Right cardiac atrium (tissue), 5 donors: ENCODE data around the gene GPR31. TPM values are rescaled to one million over a fixed set of nuclear protein-coding genes. Genes with fewer than 3 reads are reported as not detected.

Experiments used
- ATAC-seq, 2 donors: fragments of 200-7000 bp; cut with Tn5 transposase; one replicate each; pipeline versions ENCODE4 v1.8.0 to v1.9.1; 2020; ENCODE audit warnings: moderate library complexity in 2 of 2, mild to moderate bottlenecking in 1 of 2
- DNase-seq, 3 donors: peaks; one replicate each; pipeline ENCODE4 v3.0.0-alpha.2; 2020
- H3K27ac ChIP-seq: one replicate; pipeline ENCODE4 v1.5.1; 2013; ENCODE audit warnings: mild to moderate bottlenecking, low read length, control low read depth, moderate library complexity
- H3K27me3 ChIP-seq: one replicate; pipeline ENCODE4 v1.6.1; 2013; ENCODE audit not compliant: control insufficient read depth, insufficient read depth
- H3K4me1 ChIP-seq: one replicate; pipeline ENCODE4 v1.6.1; 2013; ENCODE audit warnings: low read length; ENCODE audit not compliant: control insufficient read depth, insufficient read depth
- H3K4me3 ChIP-seq: one replicate; pipeline ENCODE4 v1.5.1; 2013; ENCODE audit warnings: low read length, control low read depth
- H3K9me3 ChIP-seq: one replicate; pipeline ENCODE4 v1.6.1; 2013; ENCODE audit warnings: low read length; ENCODE audit not compliant: control insufficient read depth
- WGBS: extraction: QIAGEN DNeasy Blood & Tissue Kit; methylation state at CpG from one replicate; pipeline ENCODE4 v1.1.7; 2013; 5-methylcytosine and 5-hydroxymethylcytosine counted together
- intact Hi-C, 4 donors: fragments of 100-400 bp; cut with DNase I; formaldehyde crosslinking; loops; one replicate each; pipeline versions ENCODE4 v1.11.0 to v1.14.0; 2022 to 2023
- polyA plus RNA-seq: library from polyadenylated mRNA; stranded (reverse); fragments of 200-250 nt; gene quantifications from one replicate; pipeline ENCODE4 v1.2.3, GENCODE V29; 2013
- total RNA-seq, 4 donors: library from RNA; stranded (reverse); fragmentation: NEBNext Ultra II Directional; extraction: Animal tissue kit (Norgen Biotek cat#: 25700); gene quantifications; one replicate each; pipeline ENCODE4 v1.2.1, GENCODE V29; 2021
- donor health status: healthy with polysubstance abuse.
- donor health status: DM: no; HTN: yes; CAD: no.
- donor health status: DM: no; HTN: no; CAD: no.
- donor health status: DM: no; HTN: yes; CAD: no; lungs with severe emphysema.
- donor health status: DM: yes; HTN: yes; CAD: no.

Gene GPR31
- total and polyA plus RNA-seq, 5 donors = not detected

DNA sequence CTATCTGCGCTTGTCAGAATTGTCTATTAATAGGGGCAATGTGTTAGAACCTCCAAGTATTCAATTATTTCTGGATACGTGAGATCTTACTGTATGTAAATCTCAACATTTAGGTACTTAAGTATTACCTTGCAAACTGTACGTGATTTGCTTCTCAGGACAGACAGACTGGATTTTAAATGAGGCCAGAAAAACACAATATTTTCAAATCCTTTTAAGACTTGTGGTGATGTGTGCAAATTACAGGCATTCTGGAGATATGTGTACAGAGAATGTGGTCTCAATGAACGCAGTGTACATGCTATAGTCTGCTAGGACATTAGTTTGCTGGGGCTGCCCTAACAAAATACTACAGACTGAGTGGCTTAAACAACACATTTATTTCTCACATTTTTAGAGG lies 18.0 kb downstream of the GPR31 start:
- no peaks in the 10 kb centered on the region for H3K27me3 ChIP-seq
- WGBS = 86% methylated on average over 4 of the region's 4 CpGs

DNA sequence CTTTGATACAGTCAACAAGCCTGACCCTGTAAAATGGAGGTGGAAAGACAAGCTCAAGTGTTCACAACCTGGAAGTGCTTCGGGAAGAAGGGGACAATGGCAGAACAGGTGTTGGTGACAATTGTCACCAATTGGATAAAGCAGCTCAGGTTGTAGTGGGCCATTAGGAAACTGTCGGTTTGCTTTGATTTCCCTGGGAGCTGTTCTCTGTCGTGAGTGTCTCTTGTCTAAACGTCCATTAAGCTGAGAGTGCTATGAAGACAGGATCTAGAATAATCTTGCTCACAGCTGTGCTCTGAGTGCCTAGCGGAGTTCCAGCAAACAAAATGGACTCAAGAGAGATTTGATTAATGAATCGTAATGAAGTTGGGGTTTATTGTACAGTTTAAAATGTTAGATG lies 19.9 kb downstream of the GPR31 start:
- Histone ChIP-seq H3K9me3 (no peaks in the 10 kb centered on the region), H3K27me3 (no peaks in the 10 kb centered on the region), H3K4me3 (no peak overlapping the region), H3K4me1 (no peaks in the 10 kb centered on the region), H3K27ac (no peak overlapping the region)
- intact Hi-C loops = no loop called here
- DNase-seq = no peak
- WGBS = 40% methylated on average over 6 of the region's 6 CpGs
- no peak for ATAC-seq

More for the DNA sequence above, 18.0 kb downstream of the GPR31 start:
- Histone ChIP-seq H3K4me1 (no peaks in the 10 kb centered on the region), H3K9me3 (no peaks in the 10 kb centered on the region), H3K27ac (no peak overlapping the region), H3K4me3 (no peak overlapping the region)
- intact Hi-C loops = loop anchor here in 2 of 4 donors (5.0 to 10.0 kb wide), 2 partner anchors 362 to 365 kb away; no protein-coding TSS in a partner anchor
- DNase-seq (no peak), ATAC-seq (no peak)

DNA sequence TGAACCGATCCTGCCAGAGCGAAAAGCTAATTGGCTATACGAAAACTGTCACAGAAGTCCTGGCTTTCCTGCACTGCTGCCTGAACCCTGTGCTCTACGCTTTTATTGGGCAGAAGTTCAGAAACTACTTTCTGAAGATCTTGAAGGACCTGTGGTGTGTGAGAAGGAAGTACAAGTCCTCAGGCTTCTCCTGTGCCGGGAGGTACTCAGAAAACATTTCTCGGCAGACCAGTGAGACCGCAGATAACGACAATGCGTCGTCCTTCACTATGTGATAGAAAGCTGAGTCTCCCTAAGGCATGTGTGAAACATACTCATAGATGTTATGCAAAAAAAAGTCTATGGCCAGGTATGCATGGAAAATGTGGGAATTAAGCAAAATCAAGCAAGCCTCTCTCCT lies 20.7 kb downstream of the GPR31 start:
- intact Hi-C loops = no loop called here
- no peaks in the 10 kb centered on the region for H3K27me3 ChIP-seq
- WGBS = 82% methylated on average over 10 of the region's 10 CpGs
- ATAC-seq = no peak
- no peaks in the 10 kb centered on the region for H3K4me1 ChIP-seq
- H3K9me3 ChIP-seq = no peaks in the 10 kb centered on the region
- no peak for DNase-seq
- H3K27ac ChIP-seq = no peak overlapping the region
- no peak overlapping the region for H3K4me3 ChIP-seq

DNA sequence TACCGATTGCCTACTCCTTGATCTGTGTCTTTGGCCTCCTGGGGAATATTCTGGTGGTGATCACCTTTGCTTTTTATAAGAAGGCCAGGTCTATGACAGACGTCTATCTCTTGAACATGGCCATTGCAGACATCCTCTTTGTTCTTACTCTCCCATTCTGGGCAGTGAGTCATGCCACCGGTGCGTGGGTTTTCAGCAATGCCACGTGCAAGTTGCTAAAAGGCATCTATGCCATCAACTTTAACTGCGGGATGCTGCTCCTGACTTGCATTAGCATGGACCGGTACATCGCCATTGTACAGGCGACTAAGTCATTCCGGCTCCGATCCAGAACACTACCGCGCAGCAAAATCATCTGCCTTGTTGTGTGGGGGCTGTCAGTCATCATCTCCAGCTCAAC lies 21.4 kb downstream of the GPR31 start:
- WGBS = 84% methylated on average over 13 of the region's 13 CpGs
- intact Hi-C loops = no loop called here
- DNase-seq (no peak), ATAC-seq (no peak)
- Histone ChIP-seq H3K4me3 (no peak overlapping the region), H3K4me1 (no peaks in the 10 kb centered on the region), H3K27ac (no peak overlapping the region), H3K27me3 (no peaks in the 10 kb centered on the region), H3K9me3 (no peaks in the 10 kb centered on the region)

- ATAC-seq = no peak
These were observed 23.1 kb downstream of the GPR31 start for GRCh38 chr6:167134448-167135328.

DNA sequence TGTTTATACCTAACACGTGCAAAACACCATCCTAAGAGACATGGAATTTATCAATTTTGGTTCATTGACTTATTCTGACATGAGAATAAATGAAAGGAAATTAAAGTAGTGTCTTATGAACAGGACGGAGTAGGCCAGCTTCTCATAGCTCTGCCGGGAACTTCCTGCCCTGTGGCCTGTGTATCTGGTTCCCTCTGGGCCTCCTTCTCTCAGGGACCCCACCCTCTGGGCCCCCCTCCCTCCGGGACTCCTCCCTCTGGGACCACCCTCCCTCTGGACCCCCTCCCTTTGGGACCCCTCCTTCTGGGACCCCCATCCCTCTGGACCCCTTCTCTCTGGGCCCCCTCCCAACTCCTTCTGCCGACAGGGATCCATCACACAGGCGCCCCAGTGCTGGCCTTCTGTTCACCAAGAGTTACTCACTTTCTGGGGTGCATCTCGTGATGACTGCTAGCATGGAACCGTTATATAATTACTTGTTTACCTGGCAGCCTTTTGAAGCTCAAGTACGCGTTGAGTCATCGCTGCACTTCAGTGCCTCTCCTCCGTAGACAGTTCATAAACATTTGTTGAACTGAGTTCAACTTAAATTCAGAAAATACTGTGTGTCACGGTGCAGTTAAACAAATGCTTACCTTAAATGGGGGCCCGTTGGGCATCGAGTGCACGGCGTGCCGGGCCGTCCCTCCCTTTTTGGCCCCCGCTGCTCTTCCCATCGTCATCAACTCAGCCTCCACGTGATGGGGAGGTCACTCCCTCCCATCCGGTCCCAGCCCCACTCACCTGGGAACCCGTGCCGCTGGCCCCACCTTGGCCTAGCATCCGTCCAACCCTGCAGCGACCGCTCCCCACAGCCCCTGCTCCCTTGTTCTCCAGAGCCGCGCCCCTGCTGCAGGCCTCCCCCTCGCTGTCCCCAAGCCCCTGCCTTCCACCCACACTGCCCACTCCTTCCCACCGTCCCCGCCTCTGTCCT lies 26.8 kb downstream of the GPR31 start:
- intact Hi-C loops = no loop called here
- peak in 1 of 3 donors; percentile 53 for DNase-seq
- ATAC-seq = no peak
- Histone ChIP-seq H3K27ac (no peak overlapping the region), H3K9me3 (no peaks in the 10 kb centered on the region), H3K27me3 (no peaks in the 10 kb centered on the region), H3K4me3 (no peak overlapping the region), H3K4me1 (no peaks in the 10 kb centered on the region)
- 88% methylated on average over 33 of the region's 33 CpGs for WGBS

More at GRCh38 chr6:167134448-167135328, 23.1 kb downstream of the GPR31 start:
- Histone ChIP-seq H3K4me1 (no peaks in the 10 kb centered on the region), H3K9me3 (no peaks in the 10 kb centered on the region), H3K27me3 (no peaks in the 10 kb centered on the region), H3K27ac (no peak overlapping the region), H3K4me3 (no peak overlapping the region)
- 83% methylated on average over 23 of the region's 23 CpGs for WGBS
- intact Hi-C loops = no loop called here
- DNase-seq = no peak

- no peak for DNase-seq
- no peaks in the 10 kb centered on the region for H3K4me1 ChIP-seq
- no peak overlapping the region for H3K4me3 ChIP-seq
- H3K27ac ChIP-seq = no peak overlapping the region
- no peaks in the 10 kb centered on the region for H3K27me3 ChIP-seq
- ATAC-seq = no peak
- 65% methylated on average over 6 of the region's 6 CpGs for WGBS
- no peaks in the 10 kb centered on the region for H3K9me3 ChIP-seq
- intact Hi-C loops = no loop called here
These were observed 27.6 kb downstream of the GPR31 start for GRCh38 chr6:167130008-167130677.

DNA sequence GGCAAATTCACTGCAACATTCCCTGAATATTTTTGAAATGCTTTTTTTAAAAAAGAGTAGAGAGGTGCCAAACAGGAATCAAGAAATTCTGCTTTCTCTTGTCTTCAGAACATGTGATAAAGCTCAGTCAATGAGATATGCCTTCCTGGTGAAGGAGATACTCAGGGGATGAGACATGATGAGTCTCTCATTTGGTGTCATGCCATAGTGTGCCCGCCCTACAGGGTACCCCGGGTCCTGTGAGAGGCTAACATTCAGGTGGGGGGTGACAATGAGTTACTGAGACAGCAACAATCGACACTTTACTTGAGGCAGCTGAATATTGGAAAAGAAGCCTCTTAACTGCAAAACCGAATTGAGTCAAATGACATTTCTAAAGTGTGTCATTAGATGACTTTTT lies 28.2 kb downstream of the GPR31 start:
- WGBS = 72% methylated on average over 4 of the region's 4 CpGs
- Histone ChIP-seq H3K9me3 (no peaks in the 10 kb centered on the region), H3K27ac (no peak overlapping the region), H3K27me3 (no peaks in the 10 kb centered on the region), H3K4me1 (no peaks in the 10 kb centered on the region), H3K4me3 (no peak overlapping the region)
- intact Hi-C loops = no loop called here
- DNase-seq = no peak
- ATAC-seq = no peak

GRCh38 chr6:167129159-167129558 lies 28.6 kb downstream of the GPR31 start:
- Histone ChIP-seq H3K4me1 (no peaks in the 10 kb centered on the region), H3K27ac (no peak overlapping the region), H3K9me3 (no peaks in the 10 kb centered on the region), H3K27me3 (no peaks in the 10 kb centered on the region), H3K4me3 (no peak overlapping the region)
- WGBS = 59% methylated on average over 6 of the region's 6 CpGs
- intact Hi-C loops = no loop called here
- DNase-seq (no peak), ATAC-seq (no peak)

- no peak overlapping the region for H3K4me3 ChIP-seq
- no peak overlapping the region for H3K27ac ChIP-seq
These were observed 29.8 kb downstream of the GPR31 start for GRCh38 chr6:167127785-167128531.

More at GRCh38 chr6:167127785-167128531, 29.8 kb downstream of the GPR31 start:
- Histone ChIP-seq H3K9me3 (no peaks in the 10 kb centered on the region), H3K4me1 (no peaks in the 10 kb centered on the region), H3K27me3 (no peaks in the 10 kb centered on the region)
- DNase-seq (no peak), ATAC-seq (no peak)
- WGBS = 83% methylated on average over 14 of the region's 14 CpGs
- intact Hi-C loops = no loop called here
